HUES48 (cell line): Measurements from ENCODE around the gene HS3ST4.
A peak's percentile ranks its signal among the peaks of the same experiment; 100 is the strongest.

Experiments
- H3K27ac ChIP-seq: one replicate; pipeline ENCODE4 v1.7.0; 2013; ENCODE audit warnings: low read depth, low read length, inconsistent platforms
- H3K27me3 ChIP-seq: 2 replicates; pipeline ENCODE4 v1.6.1; 2013; ENCODE audit warnings: mild to moderate bottlenecking, low read length; ENCODE audit not compliant: control insufficient read depth, insufficient read depth
- H3K36me3 ChIP-seq: 2 replicates; pipeline ENCODE4 v1.6.1; 2013; ENCODE audit warnings: low read length; ENCODE audit not compliant: control insufficient read depth, insufficient read depth
- H3K4me1 ChIP-seq: 2 replicates; pipeline ENCODE4 v1.6.1; 2013; ENCODE audit warnings: mild to moderate bottlenecking, low read length; ENCODE audit not compliant: control insufficient read depth, insufficient read depth
- H3K4me3 ChIP-seq: 2 replicates; pipeline ENCODE4 v1.5.1; 2013; ENCODE audit warnings: mild to moderate bottlenecking, low read depth, low read length
- H3K9ac ChIP-seq: 2 replicates; pipeline ENCODE4 v1.6.1; 2013; ENCODE audit warnings: mild to moderate bottlenecking, low read depth, low read length, moderate library complexity
- H3K9me3 ChIP-seq: 2 replicates; pipeline ENCODE4 v1.6.1; 2013; ENCODE audit warnings: low read length; ENCODE audit not compliant: control insufficient read depth, insufficient read depth

HS3ST4 gene

DNA sequence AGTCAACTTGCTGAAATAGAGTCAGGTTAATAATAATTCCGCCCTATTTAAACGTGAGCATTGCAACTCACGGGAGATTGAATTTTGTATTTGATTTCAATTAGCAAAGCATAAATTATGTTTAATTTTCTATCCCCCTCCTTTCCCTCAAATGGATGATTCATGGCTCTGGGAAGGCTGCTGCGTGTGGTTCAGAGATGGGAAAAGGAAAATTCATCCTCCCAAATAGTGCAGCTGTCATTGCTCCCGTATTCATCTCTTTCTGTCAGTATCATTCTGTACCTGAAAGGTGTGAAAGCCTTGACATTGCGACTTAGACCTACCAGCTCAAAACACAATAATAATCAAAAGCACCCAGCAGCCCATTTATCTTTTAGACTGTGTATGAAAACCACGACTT lies 447.3 kb downstream of the HS3ST4 start:
- H3K4me3 ChIP-seq, result no peak overlapping the region
- H3K4me1 ChIP-seq, result 0 out of 2 replicates have a peak, but pooled peaks cover 9% of the 10 kb centered on the region
- H3K27ac ChIP-seq, result no peak overlapping the region
- H3K36me3 ChIP-seq, result no peaks in the 10 kb centered on the region
- H3K9ac ChIP-seq, result no peak overlapping the region
- no peaks in the 10 kb centered on the region for H3K27me3 ChIP-seq
- H3K9me3 ChIP-seq, result no peaks in the 10 kb centered on the region

DNA sequence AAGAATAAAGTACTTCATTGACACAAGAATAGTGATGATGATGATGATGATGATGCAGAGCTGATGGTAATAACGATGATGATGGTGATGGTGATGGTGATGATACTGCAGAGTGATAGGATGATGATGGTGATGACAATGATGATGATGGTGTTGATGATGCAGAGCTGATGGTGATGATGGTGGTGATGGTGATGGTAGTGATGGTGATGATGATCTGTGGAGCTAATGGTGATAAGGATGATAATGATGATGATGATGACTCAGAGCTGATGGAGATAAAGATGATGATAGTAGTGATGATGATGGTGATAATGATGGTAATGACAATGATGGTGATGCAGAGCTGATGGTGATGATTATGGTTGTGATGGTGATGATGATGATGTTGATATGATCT lies 448.1 kb downstream of the HS3ST4 start:
- Histone ChIP-seq H3K4me1 (peaks cover 5% of the 10 kb centered on the region; the same call in 1 of the 2 replicates), H3K27me3 (no peaks in the 10 kb centered on the region), H3K4me3 (no peak overlapping the region), H3K27ac (no peak overlapping the region), H3K9me3 (no peaks in the 10 kb centered on the region), H3K36me3 (no peaks in the 10 kb centered on the region), H3K9ac (no peak overlapping the region)

DNA sequence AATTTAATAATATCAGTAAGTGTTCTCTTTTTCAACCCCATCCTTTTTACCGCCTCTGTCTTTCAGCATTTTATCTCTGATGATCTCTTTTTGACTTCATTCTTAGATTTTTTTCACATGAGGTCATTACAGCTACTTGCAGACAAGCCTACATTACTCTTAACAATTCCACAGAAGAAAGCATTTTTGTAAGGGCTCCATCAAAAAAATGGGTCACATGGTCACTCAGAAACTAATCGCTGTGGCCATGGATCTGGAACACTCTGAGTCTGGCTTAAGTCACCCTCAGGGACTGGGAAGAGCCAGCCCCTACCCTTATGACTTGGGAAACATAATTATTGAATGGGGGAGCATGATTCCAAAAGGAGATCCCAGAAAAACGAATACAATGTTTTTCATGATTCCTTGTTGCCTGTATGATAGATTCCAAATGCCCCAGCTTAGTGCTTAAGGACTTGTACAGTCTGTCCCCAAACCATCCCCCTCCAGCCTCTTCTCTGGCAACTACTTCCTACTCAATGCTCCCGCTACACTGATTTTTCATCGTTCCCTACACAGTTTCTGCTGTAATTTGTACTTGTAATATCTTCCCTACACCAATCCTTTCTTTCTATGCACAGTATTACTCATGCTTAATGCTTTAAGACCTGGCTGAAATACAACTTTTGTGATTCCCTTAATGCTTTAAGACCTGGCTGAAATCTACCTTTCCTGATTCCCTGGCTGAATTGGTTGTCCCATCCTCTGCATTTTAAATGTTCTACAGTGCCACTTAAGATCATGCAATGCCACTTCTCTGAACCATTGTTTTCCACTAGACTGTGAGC lies 457.8 kb downstream of the HS3ST4 start:
- no peaks in the 10 kb centered on the region for H3K27me3 ChIP-seq

GRCh38 chr16:26155221-26155620 lies 463.5 kb downstream of the HS3ST4 start:
- H3K9ac ChIP-seq, result no peak overlapping the region
- H3K27ac ChIP-seq, result no peak overlapping the region
- no peak overlapping the region for H3K4me3 ChIP-seq

More for the DNA sequence above, 457.8 kb downstream of the HS3ST4 start:
- no peak overlapping the region for H3K27ac ChIP-seq
- no peak overlapping the region for H3K4me3 ChIP-seq
- H3K4me1 ChIP-seq, result peaks cover 10% of the 10 kb centered on the region
- no peak overlapping the region for H3K9ac ChIP-seq
- H3K36me3 ChIP-seq, result no peaks in the 10 kb centered on the region
- no peaks in the 10 kb centered on the region for H3K9me3 ChIP-seq

DNA sequence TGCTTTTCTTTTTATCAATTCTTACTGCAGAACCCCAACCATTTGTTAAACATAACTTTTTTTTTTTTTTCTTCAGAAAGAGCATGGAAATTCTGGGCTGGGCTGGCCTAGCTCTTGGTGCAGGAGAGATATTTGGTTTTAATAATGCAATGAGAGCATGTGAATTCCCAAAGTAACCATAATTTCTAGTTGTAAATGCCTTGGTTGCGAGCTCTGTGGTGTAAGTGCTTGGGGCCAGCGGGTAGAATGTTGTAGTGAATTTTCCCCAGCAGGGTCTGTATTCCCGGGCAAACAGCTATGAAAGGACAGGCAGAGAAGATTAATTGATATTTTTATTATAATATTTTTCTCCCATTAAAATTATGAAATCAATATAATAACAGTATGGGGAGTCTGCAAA lies 465.6 kb downstream of the HS3ST4 start:
- no peaks in the 10 kb centered on the region for H3K4me1 ChIP-seq
- no peak overlapping the region for H3K4me3 ChIP-seq
- H3K27me3 ChIP-seq, result no peaks in the 10 kb centered on the region
- H3K9ac ChIP-seq, result no peak overlapping the region
- no peaks in the 10 kb centered on the region for H3K36me3 ChIP-seq
- H3K9me3 ChIP-seq, result no peaks in the 10 kb centered on the region
- no peak overlapping the region for H3K27ac ChIP-seq

More at GRCh38 chr16:26155221-26155620, 463.5 kb downstream of the HS3ST4 start:
- Histone ChIP-seq H3K27me3 (no peaks in the 10 kb centered on the region), H3K36me3 (no peaks in the 10 kb centered on the region), H3K4me1 (no peaks in the 10 kb centered on the region), H3K9me3 (no peaks in the 10 kb centered on the region)

DNA sequence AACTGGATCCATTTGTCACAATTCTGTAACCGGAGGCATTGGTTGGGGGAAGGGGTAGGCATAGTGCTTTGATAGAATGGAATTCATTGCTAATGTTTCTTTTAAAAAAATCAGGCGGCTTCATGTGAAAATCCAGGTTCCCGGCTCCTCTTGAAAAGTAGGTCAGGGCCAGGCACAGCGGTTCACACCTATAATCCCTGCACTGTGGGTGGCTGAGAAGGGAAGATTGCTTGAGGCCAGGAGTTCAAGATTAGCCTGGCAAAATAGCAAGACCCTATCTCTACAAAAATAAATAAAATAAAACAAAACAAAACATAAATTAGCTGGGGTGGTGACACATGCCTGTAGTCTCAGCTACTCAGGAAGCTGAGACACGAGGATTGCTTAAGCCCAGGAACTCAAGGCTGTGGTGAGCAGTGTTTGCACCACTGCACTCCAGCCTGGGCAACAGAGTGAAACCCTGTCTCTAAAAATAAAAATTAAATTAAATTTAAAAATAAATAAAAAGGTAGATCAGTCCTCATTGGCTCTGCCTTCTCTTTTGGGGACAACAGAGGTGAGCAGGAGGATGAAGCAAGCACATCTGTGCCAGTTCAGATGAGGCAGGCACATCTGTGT lies 466.5 kb downstream of the HS3ST4 start:
- H3K27ac ChIP-seq, result no peak overlapping the region
- no peak overlapping the region for H3K9ac ChIP-seq
- no peak overlapping the region for H3K4me3 ChIP-seq

DNA sequence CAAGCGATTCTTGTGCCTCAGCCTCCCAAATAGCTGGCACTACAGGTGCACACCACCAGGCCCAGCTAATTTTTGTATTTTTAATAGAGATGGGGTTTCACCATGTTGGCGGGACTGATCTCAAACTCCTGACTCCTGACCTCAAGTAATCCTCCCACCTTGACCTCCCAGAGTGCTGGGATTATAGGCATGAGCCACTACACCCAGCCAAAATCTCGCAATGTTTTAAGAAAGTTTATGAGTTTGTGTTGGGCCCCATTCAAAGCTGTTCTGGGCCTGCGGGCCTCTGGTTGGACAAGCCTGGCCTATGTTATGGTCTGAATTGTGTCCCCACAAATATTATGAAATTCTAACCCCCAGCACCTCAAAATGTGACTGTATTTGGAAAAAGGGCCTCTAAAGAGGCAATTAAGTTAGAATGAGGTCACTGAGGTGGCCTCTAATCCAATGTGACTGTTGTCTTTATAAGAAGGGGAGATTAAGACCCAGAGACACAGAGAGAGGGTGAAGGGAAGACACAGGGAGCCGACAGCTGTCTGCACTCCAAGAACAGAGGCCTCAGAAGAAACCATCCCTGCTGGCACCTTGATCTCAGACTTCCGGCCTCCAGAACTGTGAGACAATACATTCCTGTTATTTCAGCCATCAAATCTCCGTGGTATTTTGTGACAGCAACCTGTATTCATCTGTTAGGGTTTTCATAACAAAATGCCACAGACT lies 469.9 kb downstream of the HS3ST4 start:
- H3K4me1 ChIP-seq, result no peaks in the 10 kb centered on the region
- H3K27me3 ChIP-seq, result no peaks in the 10 kb centered on the region
- no peak overlapping the region for H3K4me3 ChIP-seq
- no peaks in the 10 kb centered on the region for H3K36me3 ChIP-seq
- no peaks in the 10 kb centered on the region for H3K9me3 ChIP-seq
- H3K27ac ChIP-seq, result no peak overlapping the region
- no peak overlapping the region for H3K9ac ChIP-seq

More for the DNA sequence above, 466.5 kb downstream of the HS3ST4 start:
- H3K4me1 ChIP-seq, result no peaks in the 10 kb centered on the region
- no peaks in the 10 kb centered on the region for H3K27me3 ChIP-seq
- no peaks in the 10 kb centered on the region for H3K9me3 ChIP-seq
- no peaks in the 10 kb centered on the region for H3K36me3 ChIP-seq

GRCh38 chr16:26169473-26169872 lies 477.7 kb downstream of the HS3ST4 start:
- Histone ChIP-seq H3K27ac (no peak overlapping the region), H3K9me3 (no peaks in the 10 kb centered on the region), H3K27me3 (no peaks in the 10 kb centered on the region), H3K4me3 (no peak overlapping the region), H3K36me3 (no peaks in the 10 kb centered on the region), H3K9ac (no peak overlapping the region), H3K4me1 (no peaks in the 10 kb centered on the region)

DNA sequence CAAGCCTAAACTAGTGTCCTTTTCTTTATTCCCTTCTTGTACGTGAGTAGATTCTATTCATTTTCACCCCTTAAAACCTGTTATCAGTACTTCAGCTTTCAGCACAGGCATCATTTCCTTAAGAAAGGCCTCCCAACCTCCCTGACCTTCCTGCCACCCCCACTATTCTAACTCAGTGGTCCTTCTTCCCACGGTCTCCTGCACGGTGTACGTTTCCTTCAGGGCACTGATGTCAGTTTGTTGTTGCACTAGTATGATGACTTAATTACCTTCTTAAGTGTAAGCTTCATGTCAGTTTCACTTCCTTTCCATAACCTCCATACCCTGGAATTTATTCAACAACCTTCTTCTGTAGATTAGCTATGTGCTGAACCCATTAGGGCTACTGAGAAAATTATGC lies 484.2 kb downstream of the HS3ST4 start:
- Histone ChIP-seq H3K36me3 (no peaks in the 10 kb centered on the region), H3K27ac (peak overlapping the region; percentile 29), H3K4me1 (peaks cover 38% of the 10 kb centered on the region), H3K9me3 (peaks cover 13% of the 10 kb centered on the region), H3K4me3 (no peak overlapping the region), H3K27me3 (no peaks in the 10 kb centered on the region), H3K9ac (no peak overlapping the region)

- peak overlapping the region; percentile 84 for H3K27ac ChIP-seq
- H3K4me1 ChIP-seq, result peaks cover 38% of the 10 kb centered on the region
- no peak overlapping the region for H3K9ac ChIP-seq
- no peaks in the 10 kb centered on the region for H3K36me3 ChIP-seq
- no peaks in the 10 kb centered on the region for H3K27me3 ChIP-seq
- H3K4me3 ChIP-seq, result peak overlapping the region; percentile 37
- peaks cover 13% of the 10 kb centered on the region for H3K9me3 ChIP-seq
These were observed 485.7 kb downstream of the HS3ST4 start for GRCh38 chr16:26177438-26177837.

DNA sequence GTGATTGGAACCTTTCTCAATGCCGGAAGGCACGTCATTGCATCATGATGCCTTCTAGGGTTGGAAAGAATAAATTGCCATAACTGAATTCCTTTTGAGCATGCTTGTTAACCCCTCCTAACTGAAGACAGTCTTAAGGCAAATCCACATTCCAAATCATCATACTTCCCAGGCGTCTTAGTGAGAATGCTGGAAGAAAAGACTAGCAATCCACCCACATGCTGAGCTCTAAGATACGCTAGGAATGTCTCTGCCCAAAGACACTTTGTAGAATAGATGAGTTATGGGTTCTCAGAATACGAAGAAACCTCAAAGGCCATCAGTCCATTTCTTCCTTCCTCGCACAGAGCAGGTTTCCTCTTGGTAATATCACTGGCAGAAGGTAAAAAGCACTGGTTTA lies 486.5 kb downstream of the HS3ST4 start:
- peak overlapping the region; percentile 84 for H3K27ac ChIP-seq
- peaks cover 38% of the 10 kb centered on the region for H3K4me1 ChIP-seq
- H3K36me3 ChIP-seq, result no peaks in the 10 kb centered on the region
- H3K9me3 ChIP-seq, result peaks cover 13% of the 10 kb centered on the region
- no peak overlapping the region for H3K9ac ChIP-seq
- H3K4me3 ChIP-seq, result no peak overlapping the region
- no peaks in the 10 kb centered on the region for H3K27me3 ChIP-seq
